Activated CD4-positive, CD25-positive, alpha-beta regulatory T cell treated with anti-CD3 and anti-CD28 coated beads, Interleukin-2, amount 50 U/mL, for 72 hours (primary cell): ENCODE results near the gene PDZD4.

ENCODE experiments used
- DNase-seq: peaks from one replicate; pipeline ENCODE4 v3.0.0; 2021

Gene PDZD4

DNA sequence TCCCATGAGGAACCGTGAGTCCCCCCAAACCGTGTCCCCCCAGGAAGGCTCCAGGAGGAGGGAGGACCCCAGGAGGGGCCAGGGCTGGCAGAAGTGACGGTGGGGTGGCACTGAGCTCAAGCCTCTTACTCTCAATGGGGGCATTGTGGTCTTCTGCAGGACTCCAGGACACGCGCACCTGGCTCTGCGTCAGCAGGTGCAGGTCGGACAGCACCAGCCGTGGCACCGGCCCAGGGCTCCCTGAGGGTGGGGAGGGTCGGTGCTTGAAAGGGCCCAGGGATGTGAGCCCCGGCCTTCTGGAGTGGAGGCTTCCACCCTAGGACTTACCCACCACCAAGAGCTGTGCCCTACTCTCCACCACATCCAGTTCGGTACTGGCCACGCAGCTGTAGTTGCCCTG, 37.3 kb upstream of the PDZD4 start:
- no peak for DNase-seq

DNA sequence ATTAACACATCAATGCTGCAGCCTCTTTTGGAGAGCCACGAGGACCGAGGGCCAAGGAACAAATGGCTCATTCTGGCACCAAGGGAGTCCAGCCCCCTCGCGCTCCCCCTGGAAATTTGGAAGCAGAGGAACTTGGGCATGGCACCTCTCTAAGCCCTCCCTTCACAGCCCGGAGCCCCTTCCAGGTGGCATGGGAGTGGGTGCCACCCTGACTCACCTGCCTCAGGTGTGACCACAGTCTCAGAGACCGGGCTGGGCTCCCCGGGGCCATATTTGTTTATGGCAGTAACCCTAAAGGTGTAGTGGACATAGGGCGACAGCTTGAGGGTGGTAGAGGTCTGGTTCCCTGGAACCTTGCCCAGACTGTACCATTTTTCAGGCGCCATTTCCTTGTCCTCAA, 36.8 kb upstream of the PDZD4 start:
- DNase-seq = no peak

DNA sequence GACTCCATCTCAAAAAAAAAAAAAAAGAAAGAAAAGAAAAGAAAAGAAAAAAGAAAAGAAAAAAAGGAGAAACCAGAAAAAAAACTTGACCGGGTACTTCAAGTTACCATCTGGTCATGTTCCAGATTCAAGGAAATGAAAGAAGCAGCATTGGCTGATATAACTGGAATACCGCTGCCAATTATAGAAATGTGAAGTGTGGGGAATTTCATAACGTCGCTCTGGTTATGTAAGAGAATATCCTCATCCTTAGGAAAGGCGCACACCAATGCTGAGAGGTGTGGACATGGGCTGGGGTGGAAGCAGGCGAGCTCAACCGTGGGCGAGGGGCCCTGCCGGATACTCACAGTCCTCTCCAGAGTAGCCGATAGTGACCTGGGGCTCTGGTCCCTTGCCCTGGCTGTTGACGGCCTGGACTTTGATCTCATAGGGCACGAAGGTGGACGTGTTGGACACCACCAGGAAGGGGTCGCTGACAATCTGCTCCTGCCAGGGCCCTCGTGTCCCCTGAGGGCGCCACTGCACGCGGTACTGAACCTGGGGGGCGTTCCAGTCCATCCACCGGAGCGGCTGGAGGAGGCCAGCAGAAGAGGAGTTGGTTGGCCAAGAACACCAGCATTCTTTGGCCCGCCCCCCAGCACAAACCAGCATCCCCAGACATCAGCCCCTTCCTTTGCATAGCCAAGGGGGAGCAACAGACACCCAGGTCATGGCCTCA, 36.1 kb upstream of the PDZD4 start:
- no peak for DNase-seq

DNA sequence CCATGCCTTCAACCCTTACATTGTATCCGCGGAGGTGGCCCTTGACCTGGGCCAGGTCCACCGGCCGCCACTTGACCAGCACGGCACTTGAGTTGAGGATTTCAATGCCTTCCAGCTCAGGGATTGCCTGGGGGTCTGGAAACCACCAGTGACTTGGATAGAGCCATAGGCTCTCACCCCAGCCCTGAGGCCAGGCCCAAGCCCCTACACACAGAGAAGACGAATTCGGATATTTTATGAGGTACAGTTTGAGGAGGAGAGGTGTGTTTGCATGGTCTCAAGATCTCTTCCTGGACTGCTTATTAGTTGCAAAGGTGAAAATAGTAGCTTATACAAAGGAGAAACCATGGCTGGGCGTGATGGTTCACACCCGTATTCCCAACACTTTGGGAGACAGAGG, 35.3 kb upstream of the PDZD4 start:
- no peak for DNase-seq

DNA sequence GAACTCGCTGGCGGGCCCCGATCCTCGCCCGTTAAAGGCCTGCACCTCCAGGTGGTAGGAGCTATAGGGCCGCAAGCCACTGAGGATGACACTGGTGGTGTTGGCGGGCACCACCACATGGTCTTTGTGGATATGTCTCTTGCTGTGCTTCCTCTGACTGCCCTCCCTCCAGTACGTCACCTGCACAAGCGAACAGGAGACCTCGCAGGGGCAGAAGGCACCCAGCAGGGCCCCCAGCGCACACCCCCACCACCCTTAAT, 34.9 kb upstream of the PDZD4 start:
- no peak for DNase-seq

DNA sequence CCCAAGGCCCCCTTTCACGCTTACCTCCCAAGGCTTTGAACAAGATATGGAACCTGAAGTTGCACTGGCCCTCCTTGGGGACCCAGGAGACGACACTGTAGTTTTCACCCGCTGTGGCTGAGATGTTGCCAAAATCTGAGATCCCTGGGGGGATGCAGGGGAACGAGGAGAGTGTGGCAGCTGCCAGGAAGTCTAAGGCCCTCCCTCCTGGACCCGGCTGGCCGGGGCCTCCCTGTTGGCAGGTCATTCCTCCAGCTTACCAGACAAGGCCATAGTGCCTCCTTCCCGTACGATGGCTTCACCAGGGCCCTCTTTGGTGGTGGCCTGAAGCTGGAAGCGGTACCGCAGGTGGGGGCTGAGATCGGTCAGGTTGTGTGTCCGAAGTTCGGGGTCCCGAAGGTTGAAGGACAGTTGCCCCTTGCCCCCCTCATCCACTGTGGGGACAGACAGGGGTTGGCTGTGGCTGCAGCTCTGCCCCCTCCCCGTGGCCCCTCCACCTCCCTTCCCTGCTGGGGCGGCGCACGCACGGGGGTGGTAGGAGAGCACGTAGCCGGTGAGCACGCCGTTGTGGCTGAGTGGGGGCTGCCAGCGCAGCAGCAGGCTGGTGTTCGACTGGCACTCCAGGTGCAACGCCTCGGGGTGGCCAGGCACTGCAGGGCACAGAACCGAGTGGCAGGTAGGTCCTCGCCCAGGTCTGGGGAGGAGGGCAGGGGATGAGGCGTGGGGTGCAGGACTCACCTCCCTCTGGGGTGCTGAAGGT, 34.4 kb upstream of the PDZD4 start:
- no peak for DNase-seq

DNA sequence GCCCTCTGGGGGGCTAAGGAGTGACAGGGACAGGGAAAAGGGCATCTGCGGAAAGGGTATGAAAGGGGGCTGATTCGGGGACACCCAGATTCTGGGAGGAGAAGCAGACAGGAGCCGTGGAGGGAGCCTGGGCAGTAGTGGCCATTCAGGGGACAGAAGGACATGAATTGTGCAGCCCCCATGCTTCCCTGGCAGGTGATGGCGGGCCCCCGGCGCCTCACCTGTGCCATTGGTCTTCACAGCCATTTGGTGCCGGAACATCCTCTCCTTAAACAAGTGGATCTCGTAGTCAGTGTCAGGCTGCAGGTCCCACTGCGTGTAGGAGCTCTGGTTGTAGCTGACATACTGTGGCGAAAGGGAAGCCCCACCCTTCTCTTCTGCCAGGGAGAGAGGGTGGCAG, 33.8 kb upstream of the PDZD4 start:
- no peak for DNase-seq

DNA sequence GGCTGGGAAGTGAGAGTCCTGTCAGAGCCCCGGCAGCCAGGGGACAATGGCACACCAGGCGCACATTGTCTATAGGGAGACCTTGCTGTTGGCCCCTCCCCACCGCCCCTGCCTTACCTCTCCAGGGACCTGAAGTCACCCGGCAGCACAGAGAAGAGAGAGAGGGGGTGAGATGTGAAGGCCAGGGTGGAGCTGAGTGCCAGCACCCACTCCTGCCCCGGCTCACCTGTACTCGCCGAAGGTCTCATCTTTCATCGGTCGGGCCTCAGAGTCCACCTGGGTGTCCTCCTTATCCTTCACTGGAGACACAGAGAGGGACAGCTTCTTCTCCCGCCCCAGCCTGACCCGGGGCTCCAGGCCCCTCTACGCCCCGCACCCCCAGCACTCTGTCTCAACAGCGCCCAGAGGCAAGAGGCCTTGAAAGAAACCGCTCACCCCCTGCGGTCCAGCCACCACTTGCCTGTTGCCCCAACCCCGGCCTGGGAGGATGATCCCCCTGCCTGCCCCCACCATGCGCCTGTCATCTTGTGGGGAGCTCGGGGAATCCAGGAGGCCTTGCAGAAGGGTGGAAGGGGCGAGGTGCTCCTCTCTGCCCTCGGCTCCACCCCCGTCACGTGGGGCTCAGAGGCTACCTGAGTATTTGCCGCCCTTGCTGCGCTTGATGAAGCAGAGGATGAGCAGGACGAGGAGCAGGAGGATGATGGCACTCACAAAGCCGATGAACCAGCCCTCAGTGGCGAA, 33.1 kb upstream of the PDZD4 start:
- no peak for DNase-seq

DNA sequence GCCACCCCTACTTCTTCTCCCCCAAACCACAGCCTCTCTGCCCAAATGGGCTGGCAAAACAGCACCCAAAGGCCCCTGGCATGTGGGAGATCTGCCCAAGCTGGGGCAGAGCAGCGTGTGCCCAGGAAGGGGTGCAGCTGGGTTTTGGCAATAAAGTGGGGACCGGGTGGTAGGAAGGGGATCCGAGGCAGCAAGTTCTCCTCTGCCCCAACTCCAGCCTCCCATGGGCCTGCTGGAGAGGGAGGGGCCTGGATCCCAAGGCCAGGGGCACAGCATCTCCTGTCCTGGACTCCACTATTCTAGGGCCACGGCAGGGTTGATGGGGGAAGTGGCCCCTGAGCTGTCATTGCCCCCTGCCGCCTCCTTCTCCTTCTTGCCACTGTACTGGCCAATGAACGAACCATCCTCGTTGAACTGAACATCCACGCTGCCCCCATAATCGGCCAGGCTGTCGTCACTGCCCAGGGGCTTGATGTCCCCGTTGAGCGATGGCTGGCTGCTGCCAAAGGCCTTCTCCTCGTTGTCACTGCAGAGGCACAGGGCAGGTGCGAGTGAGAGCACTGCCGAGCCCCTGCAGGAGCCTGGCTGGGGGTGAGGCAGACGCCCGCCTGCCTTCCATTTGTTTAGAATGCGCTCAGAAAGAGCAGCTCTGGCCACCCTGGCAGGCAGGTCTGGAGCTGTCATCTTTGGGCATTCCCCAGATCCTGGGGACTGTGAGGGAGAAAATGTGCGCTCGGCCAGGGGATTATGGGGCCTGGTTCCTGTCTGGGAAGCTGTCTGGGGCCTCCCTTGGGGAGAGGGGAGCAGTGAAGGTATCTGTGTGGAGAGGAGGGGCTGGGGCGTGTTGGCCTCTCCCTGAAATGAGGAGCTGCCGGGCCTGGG, 32.3 kb upstream of the PDZD4 start:
- DNase-seq = no peak

DNA sequence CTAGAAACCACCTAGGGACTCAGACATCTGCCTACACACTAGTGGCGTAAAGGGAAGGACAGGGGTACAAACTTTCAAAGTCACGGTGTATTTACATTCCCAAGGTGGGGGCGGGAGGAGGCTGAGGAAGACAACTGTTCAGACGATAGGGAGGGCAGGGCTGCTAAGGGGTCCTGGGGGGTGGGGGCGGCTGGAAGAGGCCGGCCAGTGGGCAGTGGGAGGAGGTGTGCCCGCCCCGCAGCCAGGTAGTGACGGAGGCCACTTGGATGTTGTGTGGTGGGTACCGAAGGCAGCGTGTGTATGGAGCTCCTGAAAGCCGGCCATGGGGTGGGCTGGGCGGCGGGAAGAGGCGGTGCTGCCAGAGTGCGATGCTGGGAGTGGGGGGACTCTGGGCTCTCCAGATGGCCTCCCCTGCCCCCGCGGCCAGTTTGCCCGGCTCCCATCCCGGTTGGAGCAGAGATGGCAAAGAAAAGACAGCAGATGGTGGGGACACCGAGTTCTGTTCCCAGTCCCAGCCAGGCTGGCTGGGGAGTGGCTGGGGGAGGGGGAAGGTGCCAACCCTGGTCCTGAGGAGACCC, 31.5 kb upstream of the PDZD4 start:
- DNase-seq = no peak

DNA sequence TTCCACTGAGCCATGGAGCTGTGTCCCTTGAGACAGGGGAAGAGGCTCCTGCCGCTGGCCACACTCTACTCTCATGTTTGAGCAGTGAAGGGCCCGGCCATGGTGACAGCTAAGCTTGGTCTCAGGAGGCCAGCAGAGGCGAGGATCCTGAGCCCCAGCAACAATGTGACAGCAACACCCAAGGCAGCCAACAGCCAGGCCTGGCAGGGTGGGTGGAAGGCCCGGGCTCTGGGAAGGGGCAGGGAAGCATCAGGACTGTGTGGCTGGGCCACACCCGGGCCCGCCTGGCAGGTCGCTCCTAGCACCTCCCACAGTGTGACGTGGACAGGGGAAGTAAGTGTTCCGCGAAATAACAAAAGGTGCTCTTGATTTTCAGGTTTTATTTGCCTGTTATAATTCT, 30.8 kb upstream of the PDZD4 start:
- no peak for DNase-seq

DNA sequence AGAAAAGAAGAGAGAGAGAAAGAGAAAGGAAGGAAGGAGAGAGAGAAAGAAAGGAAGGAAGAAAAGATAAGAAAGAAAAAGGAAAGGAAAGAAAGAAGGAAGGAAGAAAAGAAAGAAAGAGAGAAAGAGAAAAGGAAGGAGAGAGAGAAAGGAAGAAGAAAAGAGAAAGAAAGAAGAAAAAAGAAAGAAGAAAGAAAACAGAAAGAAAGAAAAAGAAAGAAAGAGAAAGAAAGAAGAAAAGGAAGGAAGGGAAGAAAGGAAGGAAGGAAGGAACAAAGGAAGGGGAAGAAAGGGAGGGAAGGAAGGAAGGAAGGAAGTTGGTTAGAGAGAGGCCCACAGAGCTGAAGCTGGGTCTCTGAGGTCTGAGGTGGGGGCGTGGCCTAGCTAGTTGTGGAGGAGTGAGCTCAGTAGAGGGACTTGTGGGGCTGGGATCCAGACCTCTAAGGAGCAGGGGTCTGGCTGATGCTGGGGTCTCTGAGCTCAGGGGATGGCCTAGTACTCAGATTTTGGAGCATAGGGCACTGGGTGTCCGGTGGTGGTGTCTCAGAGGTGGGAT, 27.1 kb upstream of the PDZD4 start:
- DNase-seq = no peak

DNA sequence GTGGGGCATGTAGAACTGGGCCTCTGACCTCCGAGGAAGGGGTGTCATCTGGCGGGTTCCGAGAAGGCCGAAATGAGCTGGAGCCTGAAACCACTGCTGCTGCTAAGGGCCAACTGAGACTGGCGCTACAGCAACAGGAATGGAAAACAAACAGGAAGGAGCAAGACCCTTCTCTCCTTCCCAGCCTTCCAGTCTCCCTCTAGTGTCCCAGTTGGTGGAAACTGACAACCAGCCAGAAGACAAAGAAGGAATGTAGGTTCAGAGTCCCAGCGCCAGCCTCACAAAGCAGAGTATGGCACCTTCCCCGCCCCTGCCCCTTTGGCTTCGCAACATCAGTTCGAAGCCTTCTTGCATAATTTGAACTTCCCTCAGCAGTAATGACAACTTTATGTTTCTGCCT, 24.4 kb upstream of the PDZD4 start:
- no peak for DNase-seq

DNA sequence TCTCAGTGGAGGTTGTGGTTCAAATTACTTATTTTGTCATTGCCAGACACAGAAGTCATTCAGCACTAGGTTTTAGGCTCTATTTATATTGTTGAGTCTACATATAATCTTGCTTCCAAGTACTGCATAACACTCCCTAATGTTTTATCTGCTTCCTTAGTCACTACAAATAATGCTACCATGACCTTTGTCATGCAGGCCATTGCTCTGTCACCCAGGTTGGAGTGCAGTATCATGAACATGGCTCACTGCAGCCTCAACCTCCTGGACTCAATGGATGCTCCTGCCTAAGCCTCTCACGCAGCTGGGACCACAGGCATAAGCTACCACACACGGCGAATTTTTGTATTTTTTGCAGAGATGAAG, 23.5 kb upstream of the PDZD4 start:
- DNase-seq = no peak

DNA sequence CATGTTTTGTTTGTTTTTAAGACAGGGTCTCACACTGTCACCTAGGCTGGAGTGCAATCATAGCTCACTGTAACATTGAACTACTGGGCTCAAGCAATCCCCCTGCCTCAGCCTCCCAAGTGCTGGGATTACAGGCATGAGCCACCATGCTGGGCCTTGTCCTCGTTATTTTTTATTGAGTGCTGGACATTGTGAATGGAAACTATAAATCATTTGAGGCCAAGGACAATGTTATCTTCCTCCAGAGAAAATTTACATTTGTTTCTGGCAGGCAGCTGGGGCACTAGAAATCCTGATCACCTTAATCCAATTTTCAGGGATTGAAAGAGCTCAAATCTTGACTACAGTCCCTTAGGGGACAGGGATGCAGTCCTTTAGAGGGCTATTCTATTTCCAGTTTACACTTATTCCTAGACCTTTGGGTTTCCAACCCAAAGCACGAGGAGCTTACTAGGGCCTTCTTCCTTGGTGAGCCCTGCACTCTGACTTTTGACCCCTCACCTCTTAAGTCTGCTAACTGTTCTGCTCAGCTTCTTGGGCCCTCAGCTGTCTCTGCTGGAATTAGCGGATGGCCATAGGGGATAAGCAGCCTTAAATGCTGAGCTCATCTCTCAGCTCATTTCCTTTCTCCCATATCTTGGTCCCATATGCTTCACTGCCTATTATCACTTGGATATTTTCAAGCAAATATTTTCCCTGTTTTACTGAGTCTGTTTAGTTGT, 23.0 kb upstream of the PDZD4 start:
- no peak for DNase-seq

DNA sequence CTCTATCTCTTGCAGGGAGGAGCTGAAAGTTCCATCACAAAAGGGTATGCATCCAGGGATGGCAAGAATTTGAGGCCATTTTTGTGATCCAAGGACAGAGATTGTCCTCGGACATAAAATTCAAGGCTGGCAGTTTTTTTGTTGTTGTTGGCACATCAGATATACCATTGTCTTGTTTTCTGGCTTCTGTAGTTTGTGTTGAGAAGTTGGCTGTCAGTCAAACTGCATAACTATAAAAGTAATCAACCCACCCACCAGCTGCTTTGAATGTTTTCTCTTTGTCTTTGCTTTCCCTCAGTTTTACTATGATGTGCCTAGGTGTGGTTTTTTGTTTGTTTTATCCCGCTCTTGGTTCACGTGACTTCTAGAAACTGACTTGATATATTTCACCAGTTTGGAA, 21.6 kb upstream of the PDZD4 start:
- DNase-seq = no peak

DNA sequence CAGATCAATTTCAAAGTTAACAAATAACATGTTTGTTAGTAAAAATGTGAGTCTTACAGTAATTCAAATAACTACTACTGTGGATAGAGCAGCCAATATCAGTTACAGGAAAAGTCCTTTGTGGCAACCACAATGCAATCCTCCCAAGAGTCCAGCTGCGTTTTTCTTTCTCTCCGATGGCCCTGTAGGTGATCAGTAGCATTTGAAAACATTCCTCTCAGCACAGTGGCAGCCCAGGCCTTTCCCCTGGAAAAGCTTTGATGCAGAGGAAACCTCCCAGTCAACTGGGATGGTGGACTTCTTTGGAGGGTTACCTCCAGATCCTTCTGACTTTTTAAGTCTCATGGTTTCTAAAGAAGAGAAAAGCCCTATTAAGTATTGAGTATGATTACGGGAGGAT, 18.0 kb upstream of the PDZD4 start:
- no peak for DNase-seq

DNA sequence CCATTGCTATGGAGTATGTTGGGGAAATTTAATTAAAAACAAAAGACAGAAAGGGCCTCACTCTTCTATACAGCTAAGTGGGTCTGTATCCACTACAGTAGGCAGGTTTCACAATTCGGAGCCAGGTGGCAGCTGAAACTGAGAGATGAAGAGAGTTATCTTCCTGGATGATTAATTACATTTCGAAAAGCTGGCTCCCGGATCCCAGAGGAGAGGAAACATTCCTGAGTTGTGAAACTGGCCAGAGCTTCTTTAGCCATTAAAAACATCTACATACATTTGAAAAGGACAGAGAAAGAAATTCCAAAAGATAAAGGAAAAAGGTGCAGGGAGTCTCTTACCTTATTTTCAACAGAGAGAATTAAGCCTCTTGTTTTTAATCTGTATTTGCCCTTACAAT, 15.5 kb upstream of the PDZD4 start:
- DNase-seq = no peak

DNA sequence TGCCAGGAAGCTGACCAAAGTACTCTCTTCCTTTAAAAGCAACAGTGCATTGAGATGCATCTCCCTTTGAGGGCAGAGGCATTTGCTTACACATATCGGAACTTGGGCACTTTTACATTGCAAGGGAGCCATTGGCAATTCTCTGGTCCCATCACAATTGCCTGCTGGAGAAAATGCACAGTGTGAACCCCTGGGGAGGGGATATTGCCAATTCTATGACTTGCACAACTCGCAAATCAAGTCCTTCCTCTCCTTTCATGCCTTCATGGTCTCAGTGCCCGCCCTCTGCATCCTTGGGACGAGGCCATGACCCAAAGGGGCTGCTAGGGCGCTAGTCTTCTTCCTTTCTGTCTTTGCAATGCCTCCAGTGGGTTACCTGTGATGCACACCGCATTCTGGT, 14.9 kb upstream of the PDZD4 start:
- no peak for DNase-seq

DNA sequence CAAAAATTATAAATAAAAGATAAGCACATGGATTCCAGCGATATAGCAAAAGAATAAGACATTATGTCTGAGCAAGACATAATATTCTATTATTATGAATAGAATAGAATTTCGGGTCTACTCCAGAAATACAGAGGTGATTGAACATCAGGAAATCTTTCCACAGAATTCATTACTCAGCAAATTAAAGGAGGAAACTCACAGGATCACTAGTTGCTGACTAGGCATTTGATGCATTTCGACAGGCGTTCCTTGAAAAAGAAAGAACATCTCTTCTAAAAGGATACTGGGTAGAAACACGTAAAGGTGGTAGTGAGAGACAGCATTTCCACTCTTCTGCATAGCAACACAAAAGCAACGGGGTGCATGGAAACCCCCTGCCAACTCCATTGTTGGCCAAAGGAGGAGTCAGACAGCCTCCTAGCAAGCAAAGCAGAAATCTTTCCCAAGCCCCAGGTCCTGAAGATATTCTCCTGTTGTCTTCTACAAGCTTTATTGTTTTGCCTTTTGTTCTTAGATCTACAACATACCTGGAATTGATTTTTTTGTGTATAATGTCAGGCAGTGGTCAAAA, 14.3 kb upstream of the PDZD4 start:
- no peak for DNase-seq

DNA sequence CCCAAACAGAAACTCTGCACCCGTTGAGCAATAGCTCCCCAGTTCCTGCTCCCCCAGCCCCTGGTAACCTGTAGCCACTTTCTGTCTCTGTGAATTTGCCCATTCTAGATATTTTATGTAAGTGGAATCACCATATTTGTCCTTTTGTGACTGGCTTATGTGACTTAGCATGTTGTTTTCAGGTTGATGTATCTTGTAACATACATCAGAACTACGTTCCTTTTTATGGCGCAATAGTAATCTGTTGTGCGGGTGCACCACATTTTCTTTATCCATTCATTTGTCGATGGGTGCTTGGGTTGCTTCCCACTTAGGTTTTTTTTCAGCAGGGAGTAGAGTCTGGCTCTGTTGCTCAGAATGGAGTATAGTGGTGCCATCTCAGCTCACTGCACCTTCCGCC, 6.6 kb upstream of the PDZD4 start:
- no peak for DNase-seq

DNA sequence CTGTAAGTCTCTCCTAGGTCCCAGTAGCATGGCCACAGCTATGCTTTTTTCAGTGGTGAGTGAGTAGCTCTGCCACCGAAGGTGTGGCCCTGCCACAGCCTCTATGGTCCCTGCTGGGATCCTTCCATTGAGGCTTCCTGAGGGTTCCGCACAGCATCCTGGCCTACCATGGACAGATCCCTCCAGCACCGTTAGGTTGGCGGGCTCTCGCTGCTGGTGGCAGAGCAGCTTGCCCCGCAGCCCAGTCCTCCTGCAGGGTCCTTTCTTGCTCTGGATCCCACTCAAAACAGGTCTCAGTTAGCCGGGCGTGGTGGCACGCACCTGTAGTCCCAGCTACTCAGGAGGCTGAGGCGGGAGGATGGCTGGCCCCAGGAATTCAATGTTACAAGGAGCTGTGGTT, 2.4 kb upstream of the PDZD4 start:
- no peak for DNase-seq
